ENCODE measurements around the gene PHACTR4. TPM values are rescaled to one million over a fixed set of nuclear protein-coding genes. Genes with fewer than 3 reads are reported as not detected.

The PHACTR4 gene
- total and polyA plus RNA-seq, 9 of the 15 experiments (the other 6 are each of a cell fraction or from before 2014, with no cell fraction given): 6.4 to 43.6 (median 14.2) TPM

DNA sequence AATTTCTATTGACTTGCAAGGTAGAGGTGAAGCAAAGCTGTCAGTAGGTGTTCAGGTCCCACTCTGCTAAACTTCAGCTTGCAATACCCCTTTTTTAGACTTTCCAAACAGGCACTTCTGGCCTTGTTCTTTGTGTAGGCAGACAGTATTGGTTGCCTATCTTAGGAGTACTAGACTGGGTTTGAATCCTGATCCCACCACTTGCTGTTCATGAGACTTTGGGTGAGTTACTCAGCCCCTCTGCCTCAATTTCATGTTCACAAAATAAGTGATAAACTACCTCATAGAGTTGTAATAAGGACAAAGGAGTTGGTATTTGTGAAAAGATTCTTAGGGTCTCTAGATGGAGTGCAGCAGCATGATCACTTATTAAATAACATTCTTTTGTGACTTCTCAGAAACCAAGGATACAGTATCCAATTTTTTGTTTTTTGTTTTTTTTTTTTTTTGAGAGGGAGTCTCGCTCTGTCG lies 141.5 kb downstream of the PHACTR4 start (continued):
- TF ChIP-seq USF2 (CRISPR knock-in tag; IDR thresholded peaks at IDR 0.05) (no peak), BCL6 (CRISPR knock-in tag; IDR thresholded peaks at IDR 0.05) (no peak), GATAD2B (IDR thresholded peaks at IDR 0.05; ENCODE audit: borderline replicate concordance) (0 out of 2 replicates have a peak, but pooled peaks have one; percentile 37), SMARCA4 (IDR thresholded peaks at IDR 0.05) (no peak), ELF4 (CRISPR knock-in tag; IDR thresholded peaks at IDR 0.05) (no peak), FOXP1 (CRISPR knock-in tag; IDR thresholded peaks at IDR 0.05) (no peak), ZKSCAN1 (IDR thresholded peaks at IDR 0.05; ENCODE audit: low read depth, low read length) (no peak), TRIM24 (IDR thresholded peaks at IDR 0.05) (no peak), ETS2 (tag; IDR thresholded peaks at IDR 0.05; ENCODE audit: borderline replicate concordance, poor library complexity, severe bottlenecking) (no peak), TSC22D4 (tag; IDR thresholded peaks at IDR 0.05) (no peak), RFX1 (IDR thresholded peaks at IDR 0.05) (no peak), STAT6 (CRISPR knock-in tag; IDR thresholded peaks at IDR 0.05) (no peak), MTA3 (IDR thresholded peaks at IDR 0.05; ENCODE audit: borderline replicate concordance) (no peak; the same call in 1 of the 2 replicates), EWSR1 (IDR thresholded peaks at IDR 0.05; ENCODE audit: borderline replicate concordance, low read depth, partially characterized antibody) (peak; percentile 96), ZC3H8 (IDR thresholded peaks at IDR 0.05) (no peak), FOXK1 (CRISPR knock-in tag; IDR thresholded peaks at IDR 0.05; ENCODE audit: borderline replicate concordance) (no peak), SP1 (CRISPR knock-in tag; IDR thresholded peaks at IDR 0.05) (no peak), NFATC3 (IDR thresholded peaks at IDR 0.05) (no peak; the same call in none of the 2 replicates), ARID1B (IDR thresholded peaks at IDR 0.05) (no peak), EHMT2 (IDR thresholded peaks at IDR 0.05) (no peak), JUND (IDR thresholded peaks at IDR 0.05; ENCODE audit: borderline replicate concordance, low read depth, low read length) (no peak), JUND (tag; IDR thresholded peaks at IDR 0.05; ENCODE audit: borderline replicate concordance, low read depth, low read length) (no peak; the same call in 2 of the 3 replicates), CBX2 (IDR thresholded peaks at IDR 0.05; ENCODE audit: insufficient read depth, low read length, poor library complexity, severe bottlenecking) (no peak), IFI16 (CRISPR knock-in tag; IDR thresholded peaks at IDR 0.05) (no peak)
- TF ChIP-seq, protein P1, sequence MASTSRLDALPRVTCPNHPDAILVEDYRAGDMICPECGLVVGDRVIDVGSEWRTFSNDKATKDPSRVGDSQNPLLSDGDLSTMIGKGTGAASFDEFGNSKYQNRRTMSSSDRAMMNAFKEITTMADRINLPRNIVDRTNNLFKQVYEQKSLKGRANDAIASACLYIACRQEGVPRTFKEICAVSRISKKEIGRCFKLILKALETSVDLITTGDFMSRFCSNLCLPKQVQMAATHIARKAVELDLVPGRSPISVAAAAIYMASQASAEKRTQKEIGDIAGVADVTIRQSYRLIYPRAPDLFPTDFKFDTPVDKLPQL (IDR thresholded peaks at IDR 0.05; ENCODE audit: extremely low read depth, insufficient read length): no peak

Data from K562 (cell line).